Diencephalon (tissue), 1 donor: Measurements from ENCODE around the gene CFAP299. TPM values are rescaled to one million over a fixed set of nuclear protein-coding genes. Genes with fewer than 3 reads are reported as not detected.

Experiments used
- total RNA-seq: library from RNA; depleted of rRNA; stranded (reverse); fragments of >200 nt; gene quantifications from one replicate; pipeline ENCODE4 v1.2.3, GENCODE V29; 2014

The CFAP299 gene
- total RNA-seq: 4.2 TPM

GRCh38 chr4:80335554-80336358 is at the start of gene CFAP299:
Gene CFAP299 (plus strand): TSS chr4:80335730.

Other genes starting within 250 kb of the CFAP299 start
- gene PRDM8, start 138.2 kb upstream of the CFAP299 start, total RNA-seq: 5.3 TPM
- gene FGF5, start 69.1 kb upstream of the CFAP299 start, total RNA-seq: 0.69 TPM